Epithelial cell of esophagus (primary cell): ENCODE data around the gene PLEKHA7.
"Not testable (repeated sequence)": the region's sequence is repeated elsewhere in the genome, so short reads cannot be mapped to it uniquely, and the experiment has no call there.

Experiments used
- DNase-seq: peaks from one replicate; pipeline ENCODE4 v3.0.0; 2010; ENCODE audit warnings: low read depth
- H3K4me3 ChIP-seq: 2 replicates; pipeline ENCODE4 v1.5.1; 2011; ENCODE audit warnings: mild to moderate bottlenecking, low read length, control low read depth
- TF ChIP-seq, protein P1 (sequence below): IDR thresholded peaks from 2 replicates; pipeline ENCODE4 v1.5.1; 2011; ENCODE audit warnings: low read depth, mild to moderate bottlenecking, low read length, control low read depth, inconsistent platforms; ENCODE audit not compliant: insufficient read depth; ENCODE audit errors: missing control alignments

Gene PLEKHA7

GRCh38 chr11:16911658-16912057 is 102.6 kb downstream of the PLEKHA7 start:
- DNase-seq = no peak
- TF ChIP-seq, protein P1, sequence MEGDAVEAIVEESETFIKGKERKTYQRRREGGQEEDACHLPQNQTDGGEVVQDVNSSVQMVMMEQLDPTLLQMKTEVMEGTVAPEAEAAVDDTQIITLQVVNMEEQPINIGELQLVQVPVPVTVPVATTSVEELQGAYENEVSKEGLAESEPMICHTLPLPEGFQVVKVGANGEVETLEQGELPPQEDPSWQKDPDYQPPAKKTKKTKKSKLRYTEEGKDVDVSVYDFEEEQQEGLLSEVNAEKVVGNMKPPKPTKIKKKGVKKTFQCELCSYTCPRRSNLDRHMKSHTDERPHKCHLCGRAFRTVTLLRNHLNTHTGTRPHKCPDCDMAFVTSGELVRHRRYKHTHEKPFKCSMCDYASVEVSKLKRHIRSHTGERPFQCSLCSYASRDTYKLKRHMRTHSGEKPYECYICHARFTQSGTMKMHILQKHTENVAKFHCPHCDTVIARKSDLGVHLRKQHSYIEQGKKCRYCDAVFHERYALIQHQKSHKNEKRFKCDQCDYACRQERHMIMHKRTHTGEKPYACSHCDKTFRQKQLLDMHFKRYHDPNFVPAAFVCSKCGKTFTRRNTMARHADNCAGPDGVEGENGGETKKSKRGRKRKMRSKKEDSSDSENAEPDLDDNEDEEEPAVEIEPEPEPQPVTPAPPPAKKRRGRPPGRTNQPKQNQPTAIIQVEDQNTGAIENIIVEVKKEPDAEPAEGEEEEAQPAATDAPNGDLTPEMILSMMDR = no peak

DNA sequence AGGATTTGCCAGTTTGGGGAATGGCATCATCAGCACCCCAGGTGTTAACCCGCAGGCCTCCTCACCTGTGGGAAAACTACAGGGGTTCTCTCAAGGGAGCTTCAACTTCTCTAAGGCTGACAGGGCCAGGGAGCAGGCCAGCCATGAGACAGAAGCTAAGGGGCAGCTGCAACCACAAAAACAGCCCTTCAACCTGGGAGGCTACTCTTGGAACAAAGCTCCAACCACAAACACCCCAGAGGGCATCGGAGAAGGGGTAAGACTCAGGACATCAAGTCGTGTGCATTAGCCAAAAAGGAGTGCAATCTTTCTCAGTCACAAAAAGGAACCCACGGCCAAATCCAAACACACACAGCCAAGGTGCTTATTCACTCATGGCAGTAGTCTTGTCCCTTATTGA is 103.0 kb downstream of the PLEKHA7 start:
- TF ChIP-seq, protein P1 = no peak
- no peak overlapping the region for H3K4me3 ChIP-seq
- DNase-seq = no peak

More at GRCh38 chr11:16911658-16912057, 102.6 kb downstream of the PLEKHA7 start:
- H3K4me3 ChIP-seq = no peak overlapping the region

- TF ChIP-seq, protein P1 = no peak
- DNase-seq = no peak
- H3K4me3 ChIP-seq = no peak overlapping the region
Observed at GRCh38 chr11:16909359-16910035, 104.7 kb downstream of the PLEKHA7 start.

GRCh38 chr11:16905375-16905774 is 108.8 kb downstream of the PLEKHA7 start:
- no peak for DNase-seq
- no peak overlapping the region for H3K4me3 ChIP-seq
- TF ChIP-seq, protein P1 = no peak

GRCh38 chr11:16904761-16905160 is 109.5 kb downstream of the PLEKHA7 start:
- DNase-seq = peak; percentile 40
- not testable (repeated sequence) for H3K4me3 ChIP-seq

- H3K4me3 ChIP-seq = no peak overlapping the region
- TF ChIP-seq, protein P1 = no peak
- peak; percentile 45 for DNase-seq
Observed at GRCh38 chr11:16902781-16903378, 111.3 kb downstream of the PLEKHA7 start.

DNA sequence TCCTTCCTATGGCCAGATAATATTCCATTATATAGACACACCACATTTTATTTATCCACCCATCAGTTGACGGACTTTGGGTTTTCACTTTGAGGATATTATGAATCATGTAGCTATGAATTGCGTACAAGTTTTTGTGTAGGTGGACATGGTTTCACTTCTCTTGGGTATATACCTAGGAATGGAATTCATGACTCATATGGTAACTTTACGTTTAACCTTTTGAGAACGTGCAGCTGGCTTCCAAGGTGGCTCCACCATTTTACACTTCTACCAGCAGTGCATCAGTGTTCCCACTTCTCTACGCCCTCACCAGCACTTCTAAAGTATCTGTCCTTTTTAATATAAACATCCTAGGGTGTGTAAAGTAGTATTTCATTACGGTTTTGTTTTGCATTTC is 112.0 kb downstream of the PLEKHA7 start:
- H3K4me3 ChIP-seq = no peak overlapping the region
- DNase-seq = peak; percentile 94
- TF ChIP-seq, protein P1 = no peak
